ENCODE measurements around the gene CCDC136.

GRCh38 chr7:128849156-128849515 is 57.4 kb downstream of the CCDC136 start:
- TF ChIP-seq, protein P1, sequence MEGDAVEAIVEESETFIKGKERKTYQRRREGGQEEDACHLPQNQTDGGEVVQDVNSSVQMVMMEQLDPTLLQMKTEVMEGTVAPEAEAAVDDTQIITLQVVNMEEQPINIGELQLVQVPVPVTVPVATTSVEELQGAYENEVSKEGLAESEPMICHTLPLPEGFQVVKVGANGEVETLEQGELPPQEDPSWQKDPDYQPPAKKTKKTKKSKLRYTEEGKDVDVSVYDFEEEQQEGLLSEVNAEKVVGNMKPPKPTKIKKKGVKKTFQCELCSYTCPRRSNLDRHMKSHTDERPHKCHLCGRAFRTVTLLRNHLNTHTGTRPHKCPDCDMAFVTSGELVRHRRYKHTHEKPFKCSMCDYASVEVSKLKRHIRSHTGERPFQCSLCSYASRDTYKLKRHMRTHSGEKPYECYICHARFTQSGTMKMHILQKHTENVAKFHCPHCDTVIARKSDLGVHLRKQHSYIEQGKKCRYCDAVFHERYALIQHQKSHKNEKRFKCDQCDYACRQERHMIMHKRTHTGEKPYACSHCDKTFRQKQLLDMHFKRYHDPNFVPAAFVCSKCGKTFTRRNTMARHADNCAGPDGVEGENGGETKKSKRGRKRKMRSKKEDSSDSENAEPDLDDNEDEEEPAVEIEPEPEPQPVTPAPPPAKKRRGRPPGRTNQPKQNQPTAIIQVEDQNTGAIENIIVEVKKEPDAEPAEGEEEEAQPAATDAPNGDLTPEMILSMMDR (IDR thresholded peaks at IDR 0.05): no peak
- no peak for TF ChIP-seq POLR2A (IDR thresholded peaks at IDR 0.05)
